Measurements from ENCODE around the gene ZNF83.
"Not testable (repeated sequence)": the region's sequence is repeated elsewhere in the genome, so short reads cannot be mapped to it uniquely, and the experiment has no call there.

Gene ZNF83

GRCh38 chr19:52640916-52641315, 2.8 kb upstream of the ZNF83 start:
- no peak for TF ChIP-seq CTCF (IDR thresholded peaks at IDR 0.05; ENCODE audit: low read depth, low read length)
- no peak overlapping the region for H3K4me3 ChIP-seq (ENCODE audit: low read depth, low read length)

- TF ChIP-seq CTCF (IDR thresholded peaks at IDR 0.05; ENCODE audit: low read depth, low read length) = no peak
- no peak overlapping the region for H3K4me3 ChIP-seq (ENCODE audit: low read depth, low read length)
These were observed 1.8 kb upstream of the ZNF83 start for GRCh38 chr19:52639996-52640395.

- TF ChIP-seq CTCF (IDR thresholded peaks at IDR 0.05; ENCODE audit: low read depth, low read length) = no peak
- peak overlapping the region; percentile 46 for H3K4me3 ChIP-seq (ENCODE audit: low read depth, low read length)
These were observed 446 bp upstream of the ZNF83 start for GRCh38 chr19:52638601-52639000.

- H3K4me3 ChIP-seq (ENCODE audit: low read depth, low read length) = no peak overlapping the region
- no peak for TF ChIP-seq CTCF (IDR thresholded peaks at IDR 0.05; ENCODE audit: low read depth, low read length)
These were observed 2.2 kb downstream of the ZNF83 start for GRCh38 chr19:52635786-52636570.

GRCh38 chr19:52627441-52627840, 10.7 kb downstream of the ZNF83 start:
- not testable (repeated sequence) for H3K4me3 ChIP-seq (ENCODE audit: low read depth, low read length)

GRCh38 chr19:52626915-52627314, 11.2 kb downstream of the ZNF83 start:
- H3K4me3 ChIP-seq (ENCODE audit: low read depth, low read length) = no peak overlapping the region
- TF ChIP-seq CTCF (IDR thresholded peaks at IDR 0.05; ENCODE audit: low read depth, low read length) = no peak

- TF ChIP-seq CTCF (IDR thresholded peaks at IDR 0.05; ENCODE audit: low read depth, low read length) = no peak
- H3K4me3 ChIP-seq (ENCODE audit: low read depth, low read length) = no peak overlapping the region
These were observed 15.9 kb downstream of the ZNF83 start for GRCh38 chr19:52622261-52622660.

- TF ChIP-seq CTCF (IDR thresholded peaks at IDR 0.05; ENCODE audit: low read depth, low read length) = no peak
- no peak overlapping the region for H3K4me3 ChIP-seq (ENCODE audit: low read depth, low read length)
These were observed 16.8 kb downstream of the ZNF83 start for GRCh38 chr19:52621376-52621775.

All from WI38 (cell line).